Femur (tissue), 1 donor: ENCODE results near the gene ARHGEF37.
"Not testable (repeated sequence)": the region's sequence is repeated elsewhere in the genome, so short reads cannot be mapped to it uniquely, and the experiment has no call there.

ENCODE experiments used
- DNase-seq: peaks from one replicate; pipeline ENCODE4 v3.0.0-alpha.2; 2017

ARHGEF37 gene

DNA sequence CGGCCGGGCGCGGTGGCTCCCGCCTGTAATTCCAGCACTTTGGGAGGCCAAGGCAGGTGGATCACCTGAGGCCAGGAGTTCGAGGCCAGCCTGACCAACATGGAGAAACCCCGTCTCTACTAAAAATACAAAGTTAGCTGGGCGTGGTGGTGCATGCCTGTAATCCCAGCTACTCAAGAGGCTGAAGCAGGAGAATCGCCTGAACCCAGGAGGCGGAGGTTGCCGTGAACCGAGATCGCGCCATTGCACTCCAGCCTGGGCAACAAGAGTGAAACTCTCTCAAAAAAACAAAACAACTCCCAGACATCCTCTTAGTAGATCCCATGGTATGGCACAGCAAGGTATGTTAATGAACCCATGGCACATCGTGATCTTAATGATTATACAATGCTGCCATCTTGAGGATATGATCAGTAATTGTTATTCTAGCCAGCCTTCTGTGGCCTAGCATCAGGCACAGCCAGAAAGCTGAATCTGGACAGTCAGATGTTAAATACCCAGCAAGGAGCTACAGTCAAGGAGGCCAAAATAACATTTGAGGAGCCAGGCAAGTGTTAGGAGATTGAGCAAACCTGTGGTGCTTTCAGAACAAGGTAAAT, 16.7 kb upstream of the ARHGEF37 start:
- peak; percentile 29 for DNase-seq

DNA sequence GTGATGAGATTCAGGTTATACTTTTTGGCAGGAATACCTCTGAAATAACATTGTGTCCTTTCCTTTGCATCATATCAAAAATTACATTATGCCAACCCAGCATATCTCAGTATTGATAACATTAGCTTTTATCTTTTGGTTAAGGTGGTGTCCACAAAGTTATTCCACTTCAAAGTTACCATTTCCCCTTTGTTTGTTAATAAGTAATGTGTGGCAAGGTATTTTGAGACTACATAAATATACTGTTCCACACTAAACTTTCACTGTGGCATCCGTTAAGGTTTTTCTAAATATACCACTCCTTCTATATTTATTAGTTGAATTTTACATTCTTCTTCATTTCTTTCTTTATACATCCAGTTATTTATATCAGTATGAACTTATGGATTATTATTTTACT, 14.1 kb upstream of the ARHGEF37 start:
- no peak for DNase-seq

DNA sequence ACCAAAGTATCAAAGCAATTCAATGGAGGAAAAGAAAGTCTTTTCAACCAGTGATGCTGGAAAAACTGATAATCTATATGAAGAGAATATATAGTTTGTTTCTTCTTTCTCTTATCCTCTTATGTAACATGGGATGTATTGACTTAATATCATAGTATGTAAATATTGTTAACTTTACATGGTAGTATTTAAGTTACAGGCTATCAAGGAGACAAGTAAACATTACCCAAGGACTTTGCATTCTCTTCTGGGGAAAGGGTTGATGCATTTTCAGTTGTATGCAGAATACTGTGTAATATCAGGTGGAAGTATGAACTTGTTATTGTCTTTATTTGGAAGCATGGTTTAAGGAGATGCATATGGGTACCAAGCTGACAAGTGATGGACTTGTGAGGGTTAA, 9.1 kb upstream of the ARHGEF37 start:
- DNase-seq = no peak

DNA sequence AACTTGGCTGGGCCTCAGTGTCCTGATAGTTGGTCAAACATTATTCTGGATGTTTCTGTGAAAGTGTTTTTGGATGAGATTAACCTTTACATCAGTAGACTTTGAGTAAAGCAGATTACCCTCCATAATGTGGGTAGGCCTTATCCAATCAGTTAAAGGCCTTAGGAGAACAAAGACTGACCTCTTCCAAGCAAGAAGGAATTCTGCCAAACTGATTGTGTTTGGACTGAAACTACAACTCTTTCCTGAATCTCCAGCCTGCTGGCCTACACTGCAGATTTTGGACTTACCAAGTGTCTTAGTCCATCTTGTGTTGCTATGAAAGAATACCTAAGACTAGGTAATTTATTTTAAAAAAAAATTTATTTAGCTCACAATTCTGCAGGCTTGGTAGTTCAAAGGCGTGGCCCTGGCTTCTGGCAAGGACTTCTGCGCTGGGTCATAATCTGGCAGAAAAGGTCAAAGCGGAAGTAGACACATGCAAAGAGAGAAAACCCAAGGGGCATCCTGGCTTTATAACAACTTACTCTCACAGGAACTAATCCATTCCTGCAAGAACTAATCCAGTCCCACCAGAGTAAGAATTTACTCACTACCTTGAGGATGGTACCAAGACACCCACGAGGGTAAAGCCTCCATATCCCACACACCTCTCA, 8.6 kb upstream of the ARHGEF37 start:
- no peak for DNase-seq

DNA sequence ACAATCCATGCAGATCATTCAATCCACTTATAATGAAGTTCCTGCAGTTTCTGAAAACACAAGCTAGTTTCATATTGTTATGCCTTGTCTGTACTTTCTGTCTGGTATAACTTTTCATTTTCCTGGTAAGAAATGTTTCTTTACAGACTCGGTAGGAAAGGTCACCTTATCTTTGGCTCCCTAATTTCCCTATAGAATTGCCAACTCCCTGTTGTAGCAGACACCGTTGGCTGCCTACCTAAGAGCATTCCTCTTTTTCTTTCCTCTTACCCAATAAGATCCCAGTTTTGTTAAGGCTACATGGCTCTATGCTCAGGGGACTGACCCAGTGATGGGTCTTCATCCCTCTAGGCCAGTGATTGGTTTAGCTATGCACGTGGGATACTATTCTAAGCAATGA, 6.2 kb upstream of the ARHGEF37 start:
- DNase-seq = no peak

DNA sequence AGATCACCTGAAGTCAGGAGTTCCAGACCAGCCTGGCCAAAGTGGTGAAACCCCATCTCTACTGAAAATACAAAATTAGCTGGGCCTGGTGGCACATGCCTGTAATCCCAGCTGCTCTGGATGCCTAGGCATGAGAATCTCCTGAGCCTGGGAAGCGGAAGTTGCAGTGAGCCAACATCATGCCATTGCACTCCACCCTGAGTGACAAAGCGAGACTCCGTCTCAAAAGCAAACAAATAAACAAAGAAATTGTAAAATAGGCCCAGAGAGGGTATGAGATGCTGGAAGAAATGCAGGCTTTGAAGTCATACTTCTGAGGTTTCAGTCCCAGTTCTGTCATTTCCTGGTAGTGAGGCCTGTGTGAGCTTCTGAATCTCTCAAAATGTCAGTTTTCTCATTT, 5.3 kb upstream of the ARHGEF37 start:
- DNase-seq = no peak

DNA sequence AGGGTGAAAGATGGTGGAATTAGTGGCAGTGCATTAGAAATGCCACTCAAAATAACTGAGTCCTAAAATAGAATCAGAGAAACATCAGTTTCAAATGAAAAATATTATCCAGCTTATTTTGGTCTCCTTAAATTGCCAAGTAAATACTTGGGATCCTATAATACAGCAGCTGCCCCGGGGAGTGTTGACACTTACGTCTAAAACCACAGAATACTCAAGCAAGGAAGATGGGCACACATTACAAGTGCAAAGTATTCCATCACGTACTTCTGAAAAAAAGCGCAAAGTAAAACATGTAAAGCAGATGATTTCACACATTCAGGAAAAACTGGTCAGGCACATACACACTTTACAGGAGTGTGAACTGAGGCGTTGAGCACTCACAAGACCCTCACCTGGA, 2.4 kb upstream of the ARHGEF37 start:
- DNase-seq = no peak

DNA sequence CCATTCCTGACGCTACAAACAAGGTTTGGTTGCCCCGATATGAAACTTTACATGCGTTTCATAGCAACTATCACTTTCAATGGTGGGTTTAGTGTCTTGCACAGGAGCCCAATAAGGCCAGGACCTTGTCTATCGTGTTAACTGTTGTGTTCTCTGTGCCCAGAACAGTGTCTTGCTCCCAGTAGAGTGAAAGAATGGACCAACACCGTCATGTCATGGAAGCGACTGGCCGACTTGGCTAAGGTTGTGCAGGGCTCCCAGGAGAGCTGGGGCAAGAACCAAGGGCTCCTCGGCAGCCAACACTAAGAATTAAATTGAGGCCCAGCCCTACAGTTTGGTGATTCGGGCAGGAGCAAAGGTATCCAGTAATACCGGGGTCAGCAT, 498 bp upstream of the ARHGEF37 start:
- DNase-seq = no peak

DNA sequence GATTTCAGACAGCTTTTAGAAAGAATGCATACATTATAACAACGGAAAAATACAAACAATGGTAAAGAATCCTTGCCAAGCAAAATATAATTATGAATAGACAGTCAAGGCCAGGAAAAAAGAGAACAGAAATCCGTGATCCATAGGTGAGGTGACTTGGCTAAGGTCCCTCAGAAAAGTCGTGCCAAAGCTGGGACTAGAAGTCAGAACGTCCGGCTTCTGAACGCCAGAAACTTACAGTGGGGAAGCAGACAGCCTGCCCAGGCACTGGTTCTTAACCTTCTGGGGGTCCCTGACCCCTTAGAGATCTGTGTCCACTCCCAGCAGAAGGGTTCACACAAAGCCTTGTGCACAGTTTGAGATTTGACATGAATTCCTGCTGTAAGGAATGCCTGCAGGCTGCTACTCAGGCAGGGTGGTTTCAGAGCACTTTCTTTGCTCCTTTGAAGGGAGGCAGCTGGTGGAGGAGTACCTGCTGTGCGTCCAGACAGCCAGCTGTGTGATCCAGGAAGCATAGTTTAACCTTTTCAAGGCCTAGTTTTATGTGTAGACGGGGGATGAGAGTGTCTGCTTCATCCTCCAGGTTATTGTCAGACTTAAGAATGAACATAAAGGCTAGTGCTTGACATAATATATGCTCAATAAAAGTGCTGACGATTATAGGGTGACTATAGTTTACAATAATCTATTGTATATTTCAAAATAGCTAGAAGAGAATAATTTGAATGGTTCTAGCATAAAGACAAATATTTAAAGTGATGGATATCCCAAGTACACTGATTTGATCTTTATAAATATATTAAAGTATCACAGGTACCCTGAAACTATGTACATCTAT, 852 bp downstream of the ARHGEF37 start:
- DNase-seq = peak; percentile 25

DNA sequence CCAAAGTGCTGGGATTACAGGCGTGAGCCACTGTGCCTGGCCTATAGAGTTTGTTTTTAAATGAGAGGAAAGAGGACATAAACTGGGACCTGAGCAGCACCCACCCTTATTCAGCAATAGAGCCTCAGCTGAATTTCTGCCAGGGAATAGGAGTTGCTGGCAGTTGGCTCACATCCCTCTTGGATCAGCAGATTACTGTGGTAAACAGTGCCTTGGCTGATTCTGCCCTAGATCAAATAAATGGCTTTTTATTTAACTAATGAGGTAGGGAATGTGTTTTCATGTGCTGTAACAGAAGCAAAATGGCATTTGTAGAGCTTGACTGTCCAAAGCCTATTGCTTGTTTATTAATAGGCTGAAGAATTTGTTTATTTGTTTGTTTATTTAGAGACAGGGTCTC, 2.1 kb downstream of the ARHGEF37 start:
- DNase-seq = no peak

DNA sequence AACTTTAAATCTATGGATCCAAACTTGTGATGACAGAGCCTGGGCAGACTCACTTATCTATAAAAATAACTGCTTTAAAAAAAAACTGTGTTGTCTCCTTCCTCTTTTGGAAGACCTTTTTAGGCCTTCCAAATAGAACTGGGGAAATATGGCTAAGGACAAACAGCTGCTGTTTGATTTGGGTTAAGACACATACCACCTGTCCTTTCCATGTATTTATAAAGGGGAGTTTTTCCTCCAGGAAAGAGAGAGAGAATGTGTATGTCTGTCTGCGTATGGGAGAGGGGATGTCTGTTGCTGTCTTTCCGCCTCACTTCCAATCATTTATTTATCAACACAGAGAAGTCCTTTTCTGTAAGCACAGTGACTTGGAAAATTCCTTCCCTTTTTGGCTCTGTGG, 2.8 kb downstream of the ARHGEF37 start:
- no peak for DNase-seq

DNA sequence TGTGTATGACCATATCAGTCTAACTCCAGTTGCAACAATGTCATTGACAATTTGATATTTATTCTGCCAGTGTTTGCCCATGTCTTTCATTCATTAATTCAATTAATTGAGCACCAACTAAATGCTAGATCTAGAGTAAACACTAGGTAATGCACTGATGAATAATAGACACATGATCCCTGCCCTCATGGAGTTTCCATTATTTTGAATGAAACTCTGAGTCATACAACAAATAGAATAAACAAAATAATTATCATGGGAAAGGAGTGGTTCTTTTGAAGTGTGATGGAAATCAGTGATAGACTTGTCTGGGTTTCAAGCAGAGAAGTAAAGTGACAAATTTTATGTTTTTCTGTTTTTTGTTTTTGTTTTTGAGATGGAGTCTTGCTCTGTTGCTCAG, 4.6 kb downstream of the ARHGEF37 start:
- DNase-seq = no peak

DNA sequence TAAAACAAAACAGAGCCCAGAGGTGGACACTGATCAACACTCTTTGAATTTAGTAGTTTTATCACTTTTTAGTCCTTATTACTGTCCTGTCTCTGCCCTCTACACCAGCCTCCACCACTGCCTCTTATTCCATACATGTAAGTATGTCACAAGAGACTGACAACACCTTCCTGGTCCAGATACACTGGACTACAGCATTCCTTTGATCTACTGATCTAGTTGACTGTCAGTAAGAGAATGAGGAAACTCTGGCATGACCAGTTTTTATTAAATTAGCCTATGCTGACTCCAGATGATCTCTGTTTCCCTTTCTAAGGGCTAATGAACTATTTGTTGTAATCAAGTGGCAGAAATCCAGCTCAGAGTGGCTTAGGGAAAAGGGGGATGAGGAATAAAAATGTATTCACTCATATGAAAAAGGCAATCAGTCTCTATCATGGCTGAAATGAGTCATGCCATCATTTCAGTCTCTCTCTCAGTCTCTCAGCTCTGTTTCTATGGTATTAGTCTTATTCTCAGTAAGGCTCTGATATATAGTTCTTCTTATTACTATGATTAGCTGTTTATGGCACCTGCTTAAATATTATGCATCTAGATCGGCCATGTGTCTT, 5.5 kb downstream of the ARHGEF37 start:
- DNase-seq = no peak

DNA sequence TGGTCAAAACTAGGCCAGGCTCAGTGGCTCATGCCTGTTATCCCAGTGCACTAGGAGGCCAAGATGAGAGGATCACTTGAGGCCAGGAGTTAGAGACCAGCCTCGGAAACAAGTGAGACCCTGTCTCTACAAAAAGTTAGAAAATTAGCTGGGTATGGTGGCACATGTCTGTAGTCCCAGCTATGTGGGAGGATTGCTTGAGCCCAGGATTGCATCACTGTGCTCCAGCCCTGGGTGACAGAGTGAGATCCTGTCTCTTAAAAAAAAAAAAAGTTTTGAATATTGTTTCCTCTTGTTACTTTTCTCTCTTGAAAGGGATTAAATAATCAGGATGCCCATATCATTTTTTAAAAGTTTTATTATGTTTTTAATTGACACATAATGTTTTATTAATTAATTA, 7.6 kb downstream of the ARHGEF37 start:
- DNase-seq = no peak

DNA sequence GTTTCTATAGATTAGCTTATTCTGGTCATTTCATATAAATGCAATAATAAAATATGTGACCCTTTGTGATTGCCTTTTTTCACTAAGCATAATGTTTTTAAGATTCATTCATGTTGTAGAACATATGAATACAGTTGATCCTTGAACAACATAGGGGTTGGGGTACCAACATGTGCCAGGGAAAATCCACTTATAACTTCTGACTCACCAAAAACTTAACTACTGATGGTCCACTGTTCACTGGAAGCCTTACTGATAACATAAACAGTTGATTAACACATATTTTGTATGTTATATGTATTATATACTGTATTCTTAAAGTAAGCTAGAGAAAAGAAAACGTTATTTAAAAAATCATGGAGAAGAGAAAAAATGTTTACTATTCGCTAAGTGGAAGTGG, 12.1 kb downstream of the ARHGEF37 start:
- DNase-seq = no peak

DNA sequence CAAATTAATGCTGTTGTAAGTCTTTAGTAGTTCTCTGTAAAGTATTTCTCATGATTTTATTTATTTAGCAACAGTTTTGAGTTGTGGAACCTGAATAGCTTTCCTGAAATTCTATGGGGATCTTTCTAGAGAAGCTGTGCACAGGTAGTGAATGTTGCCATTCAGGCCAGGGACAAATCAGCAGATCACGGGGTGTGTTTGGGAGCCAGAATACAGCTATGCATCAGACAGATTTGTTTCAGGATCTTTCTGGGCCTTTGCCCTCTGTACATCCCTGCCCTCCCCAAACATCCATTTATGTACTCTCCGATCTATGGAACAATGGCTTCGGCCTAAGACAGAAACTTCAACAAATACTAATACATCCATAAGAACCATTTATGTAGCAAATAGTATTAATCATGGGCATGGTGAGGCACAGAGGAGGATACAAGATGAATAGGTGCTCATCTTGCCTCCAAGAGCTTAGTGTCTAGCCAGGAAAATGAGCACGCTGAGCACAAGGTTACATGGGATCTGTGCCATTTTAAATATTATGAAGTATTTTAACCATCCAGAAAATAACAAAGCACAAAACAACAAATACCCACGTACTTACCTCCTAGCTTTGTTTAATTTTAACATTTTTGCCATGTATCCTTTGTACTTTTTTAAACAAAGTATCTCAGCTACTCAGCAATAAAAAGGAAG, 13.1 kb downstream of the ARHGEF37 start:
- DNase-seq = no peak

DNA sequence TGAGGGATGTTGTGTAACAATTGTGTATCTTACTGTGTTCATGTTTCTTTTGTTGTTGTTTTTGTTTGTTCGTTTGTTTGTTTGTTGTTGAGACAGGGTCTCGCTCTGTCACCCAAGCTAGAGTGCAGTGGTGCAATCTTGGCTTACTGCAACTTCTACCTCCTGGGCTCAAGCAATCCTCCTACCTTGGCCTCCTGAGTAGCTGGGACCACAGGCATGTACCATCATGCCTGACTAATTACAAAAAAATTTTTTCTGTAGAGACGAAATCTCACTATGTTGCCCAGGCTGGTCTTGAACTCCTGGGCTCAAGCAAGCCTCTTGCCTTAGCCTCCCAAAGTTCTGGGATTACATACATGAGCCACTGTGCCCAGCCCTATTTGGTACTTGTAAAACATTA, 13.8 kb downstream of the ARHGEF37 start:
- DNase-seq = not testable (repeated sequence)

DNA sequence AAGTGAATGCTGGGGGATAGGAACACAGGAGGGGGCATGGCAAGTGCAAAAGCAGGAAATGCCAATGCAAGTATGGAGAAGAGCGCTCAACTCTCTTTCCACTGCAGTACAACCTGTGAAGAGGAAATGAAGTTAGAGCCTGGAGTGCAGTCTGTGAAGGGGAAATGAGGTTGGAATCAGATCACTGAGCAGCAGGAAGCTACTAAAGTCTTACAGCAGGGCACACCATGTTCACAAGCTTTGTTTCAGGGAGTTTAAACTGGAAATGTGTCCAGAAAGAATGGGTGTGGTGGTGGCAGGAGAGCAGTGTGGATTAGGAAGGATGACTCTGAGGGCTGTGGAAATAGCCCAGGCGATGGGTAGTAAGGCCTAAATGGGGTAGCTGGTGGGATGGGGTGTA, 15.4 kb downstream of the ARHGEF37 start:
- DNase-seq = no peak

DNA sequence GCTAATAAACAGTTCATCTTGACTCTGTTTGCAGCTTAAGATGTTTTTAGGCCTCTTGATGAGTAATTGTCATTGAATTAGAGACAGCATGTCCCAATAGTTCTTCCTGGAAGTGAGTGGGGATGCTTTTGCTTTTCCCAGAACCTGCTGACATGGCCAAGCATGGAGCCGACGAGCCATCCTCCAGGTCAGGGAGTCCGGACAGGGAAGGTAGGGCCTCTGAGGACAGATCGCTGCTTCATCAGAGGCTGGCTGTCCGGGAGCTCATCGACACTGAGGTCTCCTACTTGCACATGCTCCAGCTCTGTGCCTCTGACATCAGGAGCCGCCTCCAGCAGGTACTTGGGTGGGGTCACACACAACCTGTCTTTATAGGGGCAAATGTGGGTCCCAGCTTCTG, 16.3 kb downstream of the ARHGEF37 start:
- DNase-seq = no peak

DNA sequence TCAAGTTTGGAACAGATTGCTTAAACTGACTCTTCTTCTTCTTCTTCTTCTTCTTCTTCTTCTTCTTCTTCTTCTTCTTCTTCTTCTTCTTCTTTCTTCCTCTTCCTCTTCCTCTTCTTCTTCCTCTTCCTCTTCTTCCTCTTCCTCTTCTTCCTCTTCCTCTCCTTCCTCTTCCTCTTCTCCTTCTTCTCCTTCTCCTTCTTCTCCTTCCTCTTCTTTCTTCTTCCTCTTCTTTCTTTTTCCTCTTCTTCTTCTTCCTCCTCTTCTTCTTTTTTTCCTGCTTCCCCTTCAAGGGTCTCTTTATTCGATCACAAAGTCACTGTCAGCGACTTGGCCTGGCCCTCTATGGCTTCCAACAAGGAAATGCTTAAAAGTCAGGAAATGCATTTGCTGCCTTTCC, 16.9 kb downstream of the ARHGEF37 start:
- DNase-seq = not testable (repeated sequence)

DNA sequence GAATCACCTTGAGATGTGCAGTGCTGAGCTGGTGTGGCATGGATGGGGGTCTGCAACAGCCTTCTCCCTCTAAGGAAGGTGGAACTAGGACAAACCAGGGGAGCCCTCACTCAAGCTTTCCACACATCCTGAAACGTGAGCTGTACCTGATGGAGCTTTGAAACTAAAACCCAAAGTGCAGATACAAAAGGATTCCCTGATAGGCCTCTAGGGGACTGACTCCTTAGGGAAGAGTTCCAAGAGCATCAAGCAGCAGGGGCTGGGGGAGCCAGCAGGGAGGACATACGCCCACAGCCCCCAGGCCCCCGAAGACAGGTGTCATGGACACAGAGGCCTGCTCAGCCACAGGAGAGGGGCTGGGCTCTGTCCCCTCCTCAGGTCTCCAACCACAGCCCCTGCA, 17.7 kb downstream of the ARHGEF37 start:
- DNase-seq = no peak

DNA sequence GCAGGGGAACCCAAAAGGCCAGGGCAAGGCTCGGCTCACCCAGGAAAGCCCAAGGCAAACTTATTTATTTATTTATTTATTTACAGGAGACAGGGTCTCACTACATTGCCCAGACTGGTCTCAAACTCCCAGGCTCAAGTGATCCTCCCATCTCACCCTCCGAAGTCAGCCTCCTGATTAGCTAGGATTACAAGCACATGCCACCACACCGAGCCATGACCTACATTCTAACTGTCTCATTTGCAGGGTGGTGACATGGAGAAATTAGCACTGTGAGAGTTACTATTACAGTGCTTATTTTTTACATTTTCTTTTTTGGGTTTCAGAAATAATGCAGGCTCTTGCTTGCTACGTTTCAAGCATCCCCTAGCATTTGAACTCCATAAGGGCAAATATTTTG, 18.1 kb downstream of the ARHGEF37 start:
- no peak for DNase-seq

DNA sequence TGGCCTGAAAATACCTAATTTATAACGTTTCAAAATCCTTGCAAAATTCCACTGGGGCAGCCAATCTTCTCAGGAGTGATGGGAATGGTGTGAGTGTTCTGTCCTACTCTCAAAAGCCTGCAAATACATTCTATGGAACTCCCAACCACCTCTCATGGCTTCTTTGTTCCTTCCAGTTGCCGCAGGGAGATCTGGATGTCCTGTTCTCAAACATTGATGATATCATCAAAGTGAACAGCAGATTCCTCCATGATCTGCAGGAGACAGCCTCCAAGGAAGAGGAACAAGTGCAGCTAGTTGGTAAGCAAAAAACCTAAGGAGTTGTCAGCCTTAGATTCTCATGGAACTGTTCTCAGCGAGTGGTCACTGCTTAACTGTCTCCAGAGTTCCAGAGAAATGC, 19.6 kb downstream of the ARHGEF37 start:
- no peak for DNase-seq
